DOHH2 (cell line): ENCODE measurements around the gene CLN5.

ENCODE experiments used
- CTCF ChIP-seq: fragments of 200-600 bp; sonication (generic); IDR thresholded peaks from one replicate; pipeline ENCODE4 v1.5.1; 2014; ENCODE audit warnings: antibody characterized with exemption, mild to moderate bottlenecking, low read depth, low read length; ENCODE audit not compliant: poor library complexity, severe bottlenecking
- EZH2phosphoT487 ChIP-seq: fragments of 200-600 bp; sonication (generic); IDR thresholded peaks from 2 replicates; pipeline ENCODE4 v1.6.1; 2017; ENCODE audit warnings: borderline replicate concordance, mild to moderate bottlenecking, antibody characterized with exemption, low read length, moderate library complexity, mixed read lengths

- TF ChIP-seq CTCF (no peak), EZH2phosphoT487 (no peak)
Observed at GRCh38 chr13:76953968-76954367, 37.9 kb upstream of the CLN5 start.
